ENCODE measurements around the gene KPNA6. TPM values are rescaled to one million over a fixed set of nuclear protein-coding genes. Genes with fewer than 3 reads are reported as not detected.
"Not testable (repeated sequence)": the region's sequence is repeated elsewhere in the genome, so short reads cannot be mapped to it uniquely, and the experiment has no call there.

Gene KPNA6
- total and polyA plus RNA-seq, 2 donors from 2014 or later = 10.6 to 66.9 TPM

DNA sequence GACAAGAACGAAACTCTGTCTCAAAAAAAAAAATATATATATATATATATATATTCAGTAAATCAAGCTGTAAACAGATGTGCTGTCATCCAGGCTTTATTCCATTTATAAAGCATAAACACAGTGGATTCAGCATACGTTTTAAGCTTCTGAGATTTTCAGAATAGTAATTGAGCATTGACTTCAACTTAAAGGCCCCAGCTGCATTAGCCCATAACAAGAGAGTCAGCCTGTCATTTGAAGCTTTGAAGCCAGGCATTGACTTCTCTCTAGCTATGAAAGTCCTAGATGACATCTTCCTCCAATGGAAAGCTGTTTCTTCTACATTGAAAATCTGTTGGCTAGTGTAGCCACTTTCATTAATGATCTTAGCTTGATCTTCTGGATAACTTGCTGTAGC, 6.6 kb downstream of the KPNA6 start:
- no peak for DNase-seq
- Histone ChIP-seq H3K27me3 (ENCODE audit: control insufficient read depth, insufficient read depth, low read length) (no peaks in the 10 kb centered on the region), H3K4me3 (ENCODE audit: low read length in 3 of 3) (no peak overlapping the region), H3K27ac (ENCODE audit: low read depth in 2 of 2, low read length in 2 of 2) (no peak overlapping the region), H3K9me3 (ENCODE audit: control insufficient read depth in 2 of 3, insufficient read depth in 1 of 3, low read length in 3 of 3) (no peaks in the 10 kb centered on the region), H3K36me3 (ENCODE audit: control insufficient read depth in 2 of 3, insufficient read depth in 3 of 3, low read length in 3 of 3) (peaks cover 0 to 4% (median 3%) of the 10 kb centered on the region in 3 donors), H3K9ac (ENCODE audit: low read length in 3 of 3) (no peak overlapping the region), H3K4me1 (ENCODE audit: control insufficient read depth in 2 of 3, insufficient read depth in 2 of 3, low read depth in 1 of 3, low read length in 3 of 3) (peaks cover 0 to 15% (median 11%) of the 10 kb centered on the region in 3 donors)
- FAIRE-seq = no peak
- TF ChIP-seq, protein P1, sequence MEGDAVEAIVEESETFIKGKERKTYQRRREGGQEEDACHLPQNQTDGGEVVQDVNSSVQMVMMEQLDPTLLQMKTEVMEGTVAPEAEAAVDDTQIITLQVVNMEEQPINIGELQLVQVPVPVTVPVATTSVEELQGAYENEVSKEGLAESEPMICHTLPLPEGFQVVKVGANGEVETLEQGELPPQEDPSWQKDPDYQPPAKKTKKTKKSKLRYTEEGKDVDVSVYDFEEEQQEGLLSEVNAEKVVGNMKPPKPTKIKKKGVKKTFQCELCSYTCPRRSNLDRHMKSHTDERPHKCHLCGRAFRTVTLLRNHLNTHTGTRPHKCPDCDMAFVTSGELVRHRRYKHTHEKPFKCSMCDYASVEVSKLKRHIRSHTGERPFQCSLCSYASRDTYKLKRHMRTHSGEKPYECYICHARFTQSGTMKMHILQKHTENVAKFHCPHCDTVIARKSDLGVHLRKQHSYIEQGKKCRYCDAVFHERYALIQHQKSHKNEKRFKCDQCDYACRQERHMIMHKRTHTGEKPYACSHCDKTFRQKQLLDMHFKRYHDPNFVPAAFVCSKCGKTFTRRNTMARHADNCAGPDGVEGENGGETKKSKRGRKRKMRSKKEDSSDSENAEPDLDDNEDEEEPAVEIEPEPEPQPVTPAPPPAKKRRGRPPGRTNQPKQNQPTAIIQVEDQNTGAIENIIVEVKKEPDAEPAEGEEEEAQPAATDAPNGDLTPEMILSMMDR (IDR thresholded peaks at IDR 0.05; ENCODE audit: borderline replicate concordance, extremely low read depth, insufficient read depth) = no peak
- intact Hi-C loops (cut with DNase I) = no loop called here

DNA sequence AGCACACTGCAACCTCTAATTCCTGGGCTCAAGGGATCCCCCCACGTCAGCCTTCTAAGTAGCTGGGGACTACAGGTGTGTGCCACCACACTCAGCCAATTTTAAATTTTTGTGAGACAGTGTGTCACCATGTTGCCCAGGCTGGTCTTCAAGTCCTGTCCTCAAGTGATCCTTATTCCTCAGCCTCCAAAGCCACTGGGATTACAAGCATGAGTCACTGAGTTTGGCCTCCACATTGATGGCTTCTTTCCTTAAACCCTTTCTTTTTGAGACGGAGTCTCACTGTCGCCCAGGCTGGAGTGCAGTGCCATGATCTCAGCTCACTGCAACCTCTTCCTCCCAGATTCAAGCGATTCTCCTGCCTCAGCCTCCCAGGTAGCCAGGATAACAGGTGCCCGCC, 7.6 kb downstream of the KPNA6 start:
- FAIRE-seq (no peak), DNase-seq (no peak)
- H3K4me1 ChIP-seq (ENCODE audit: control insufficient read depth in 2 of 3, insufficient read depth in 2 of 3, low read depth in 1 of 3, low read length in 3 of 3) = peaks cover 0 to 15% (median 7%) of the 10 kb centered on the region in 3 donors
- TF ChIP-seq, protein P1 (IDR thresholded peaks at IDR 0.05; ENCODE audit: borderline replicate concordance, extremely low read depth, insufficient read depth) = no peak
- H3K9me3 ChIP-seq (ENCODE audit: control insufficient read depth in 2 of 3, insufficient read depth in 1 of 3, low read length in 3 of 3) = no peaks in the 10 kb centered on the region
- H3K27ac ChIP-seq (ENCODE audit: low read depth in 2 of 2, low read length in 2 of 2) = no peak overlapping the region
- intact Hi-C loops (cut with DNase I) = no loop called here
- peaks cover 0 to 4% (median 3%) of the 10 kb centered on the region in 3 donors for H3K36me3 ChIP-seq (ENCODE audit: control insufficient read depth in 2 of 3, insufficient read depth in 3 of 3, low read length in 3 of 3)
- H3K9ac ChIP-seq (ENCODE audit: low read length in 3 of 3) = no peak overlapping the region
- no peaks in the 10 kb centered on the region for H3K27me3 ChIP-seq (ENCODE audit: control insufficient read depth, insufficient read depth, low read length)
- H3K4me3 ChIP-seq (ENCODE audit: low read length in 3 of 3) = no peak overlapping the region

DNA sequence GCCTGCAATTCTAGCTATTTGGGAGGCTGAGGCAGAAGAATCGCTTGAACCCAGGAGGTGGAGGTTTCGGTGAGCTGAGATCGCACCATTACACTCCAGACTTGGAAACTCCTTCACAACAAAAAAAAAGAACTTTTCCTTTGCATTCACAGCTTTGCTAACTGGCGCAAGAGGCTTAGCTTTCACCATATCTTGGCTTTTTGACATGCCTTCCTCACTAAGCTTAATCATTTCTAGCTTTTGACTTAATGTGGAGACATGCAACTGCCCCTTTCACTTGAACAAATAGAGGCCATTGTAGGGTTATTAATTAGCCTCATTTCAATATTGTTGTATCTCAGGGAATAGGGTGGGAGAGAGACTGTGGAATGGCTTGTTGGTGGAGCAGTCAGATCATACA, 8.7 kb downstream of the KPNA6 start:
- no peaks in the 10 kb centered on the region for H3K27me3 ChIP-seq (ENCODE audit: control insufficient read depth, insufficient read depth, low read length)
- FAIRE-seq (no peak), DNase-seq (peak in 1 of 5 donors; percentile 5)
- H3K36me3 ChIP-seq (ENCODE audit: control insufficient read depth in 2 of 3, insufficient read depth in 3 of 3, low read length in 3 of 3) = peaks cover 0 to 3% (median under 1%) of the 10 kb centered on the region in 3 donors
- peak overlapping the region in 1 of 3 donors; percentile 8 for H3K9ac ChIP-seq (ENCODE audit: low read length in 3 of 3)
- intact Hi-C loops (cut with DNase I) = no loop called here
- peaks cover 0 to 10% (median 4%) of the 10 kb centered on the region in 3 donors for H3K4me1 ChIP-seq (ENCODE audit: control insufficient read depth in 2 of 3, insufficient read depth in 2 of 3, low read depth in 1 of 3, low read length in 3 of 3)
- TF ChIP-seq, protein P1 (IDR thresholded peaks at IDR 0.05; ENCODE audit: borderline replicate concordance, extremely low read depth, insufficient read depth) = no peak
- H3K4me3 ChIP-seq (ENCODE audit: low read length in 3 of 3) = no peak overlapping the region
- H3K27ac ChIP-seq (ENCODE audit: low read depth in 2 of 2, low read length in 2 of 2) = no peak overlapping the region
- H3K9me3 ChIP-seq (ENCODE audit: control insufficient read depth in 2 of 3, insufficient read depth in 1 of 3, low read length in 3 of 3) = no peaks in the 10 kb centered on the region

DNA sequence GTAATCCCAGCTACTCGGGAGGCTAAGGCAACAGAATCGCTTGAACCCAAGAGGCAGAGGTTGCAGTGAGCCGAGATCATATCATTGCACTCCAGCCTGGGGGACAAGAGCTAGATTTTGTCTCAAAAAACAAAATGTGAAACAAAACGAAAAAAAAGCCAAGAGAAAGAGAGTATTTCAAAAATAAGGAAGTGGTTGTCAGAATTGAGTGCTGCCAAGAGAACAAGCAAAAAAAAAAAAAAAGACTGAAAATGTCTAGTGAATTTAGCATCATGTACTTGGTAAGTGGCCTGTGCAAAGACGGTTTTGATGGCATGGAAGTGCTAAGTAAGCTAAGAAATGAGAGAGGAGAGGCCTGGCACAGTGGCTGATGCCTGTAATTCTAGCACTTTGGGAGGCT, 14.3 kb downstream of the KPNA6 start:
- FAIRE-seq = no peak

DNA sequence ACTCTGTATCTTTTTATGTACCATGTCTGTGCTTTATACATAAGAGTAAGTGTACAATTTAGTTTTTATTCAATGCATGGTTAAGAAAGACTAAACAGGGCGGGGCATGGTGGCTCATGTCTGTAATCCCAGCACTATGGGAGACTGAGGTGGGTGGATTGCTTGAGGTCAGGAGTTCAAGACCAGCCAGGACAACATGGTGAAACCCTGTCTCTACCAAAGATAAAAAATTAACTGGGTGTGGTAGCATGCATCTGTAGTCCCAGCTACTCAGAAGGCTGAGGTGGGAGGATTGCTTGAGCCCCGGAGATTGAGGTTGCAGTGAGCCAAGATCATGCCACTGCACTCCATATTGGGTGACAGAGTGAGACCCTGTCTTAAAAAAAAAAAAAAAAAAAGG, 15.5 kb downstream of the KPNA6 start:
- H3K9me3 ChIP-seq (ENCODE audit: control insufficient read depth in 2 of 3, insufficient read depth in 1 of 3, low read length in 3 of 3); FAIRE-seq; H3K36me3 ChIP-seq (ENCODE audit: control insufficient read depth in 2 of 3, insufficient read depth in 3 of 3, low read length in 3 of 3); intact Hi-C loops (cut with DNase I); H3K4me1 ChIP-seq (ENCODE audit: control insufficient read depth in 2 of 3, insufficient read depth in 2 of 3, low read depth in 1 of 3, low read length in 3 of 3); H3K4me3 ChIP-seq (ENCODE audit: low read length in 3 of 3); H3K27me3 ChIP-seq (ENCODE audit: control insufficient read depth, insufficient read depth, low read length); H3K9ac ChIP-seq (ENCODE audit: low read length in 3 of 3); DNase-seq; H3K27ac ChIP-seq (ENCODE audit: low read depth in 2 of 2, low read length in 2 of 2): not testable (repeated sequence)

More for the DNA sequence above, 14.3 kb downstream of the KPNA6 start:
- no peak overlapping the region for H3K27ac ChIP-seq (ENCODE audit: low read depth in 2 of 2, low read length in 2 of 2)
- TF ChIP-seq, protein P1 (IDR thresholded peaks at IDR 0.05; ENCODE audit: borderline replicate concordance, extremely low read depth, insufficient read depth) = no peak
- no peaks in the 10 kb centered on the region for H3K9me3 ChIP-seq (ENCODE audit: control insufficient read depth in 2 of 3, insufficient read depth in 1 of 3, low read length in 3 of 3)
- H3K27me3 ChIP-seq (ENCODE audit: control insufficient read depth, insufficient read depth, low read length) = no peaks in the 10 kb centered on the region
- peaks cover 0 to 2% (median 0%) of the 10 kb centered on the region in 3 donors for H3K36me3 ChIP-seq (ENCODE audit: control insufficient read depth in 2 of 3, insufficient read depth in 3 of 3, low read length in 3 of 3)
- H3K4me1 ChIP-seq (ENCODE audit: control insufficient read depth in 2 of 3, insufficient read depth in 2 of 3, low read depth in 1 of 3, low read length in 3 of 3) = no peaks in the 10 kb centered on the region
- DNase-seq = no peak
- no peak overlapping the region for H3K9ac ChIP-seq (ENCODE audit: low read length in 3 of 3)
- no peak overlapping the region for H3K4me3 ChIP-seq (ENCODE audit: low read length in 3 of 3)
- intact Hi-C loops (cut with DNase I) = no loop called here

Data from kidney (tissue), 14 donors.